A549 (cell line): Measurements from ENCODE around the gene FOXJ2. TPM values are rescaled to one million over a fixed set of nuclear protein-coding genes. Genes with fewer than 3 reads are reported as not detected.

Experiments used
- ATAC-seq, 2 experiments: fragments of 200-7000 bp in 1 of 2; fragments of >200 bp in 1 of 2; cut with Nextera tagmentation in 1 of 2; cut with Tn5 transposase in 1 of 2; 3 replicates each; pipeline versions ENCODE4 v1.8.0 to v1.9.1; 2018 to 2020; ENCODE audit warnings: mild to moderate bottlenecking in 1 of 2, moderate library complexity in 1 of 2
- CTCF ChIA-PET: fragments of 300-600 bp; sonication (Branson Sonifier 250); formaldehyde crosslinking; extraction: SDS; loops from one replicate; lab custom pipeline; 2021; ENCODE audit warnings: antibody characterized with exemption, inconsistent platforms; lab: Yijun Ruan, JAX
- POLR2A ChIA-PET: fragments of 350-600 bp; formaldehyde crosslinking; extraction: SDS; loops from one replicate; lab custom pipeline; 2021; ENCODE audit warnings: antibody characterized with exemption, inconsistent platforms; lab: Yijun Ruan, JAX
- DNase-seq, 2 experiments: peaks; one replicate each; pipeline versions ENCODE4 v3.0.0 to v3.0.0-alpha.2; 2011 to 2016; ENCODE audit warnings: low read depth in 1 of 2, low spot score in 1 of 2
- FAIRE-seq: peaks from 2 replicates; lab custom pipeline; 2011; peaks lifted over from hg19 to GRCh38; lab: Jason Lieb, UNC
- H3K27ac ChIP-seq, 2 experiments: fragments of >200 bp; sonication (Bioruptor Twin); formaldehyde crosslinking; 3 replicates each; pipeline ENCODE4 v1.5.1; 2016 to 2017
- H3K4me1 ChIP-seq: fragments of >200 bp; sonication (Bioruptor Twin); formaldehyde crosslinking; 3 replicates; pipeline ENCODE4 v1.6.1; 2016
- H3K4me2 ChIP-seq: fragments of >200 bp; sonication (Bioruptor Twin); formaldehyde crosslinking; 3 replicates; pipeline ENCODE4 v1.6.1; 2016
- H3K4me3 ChIP-seq: fragments of >200 bp; sonication (Bioruptor Twin); formaldehyde crosslinking; 3 replicates; pipeline ENCODE4 v1.5.1; 2016
- H3K9me3 ChIP-seq: fragments of >200 bp; sonication (Bioruptor Twin); formaldehyde crosslinking; 3 replicates; pipeline ENCODE4 v1.6.1; 2016
- BCL3 ChIP-seq: fragments of >200 bp; sonication (Bioruptor Twin); formaldehyde crosslinking; IDR thresholded peaks from 3 replicates; pipeline ENCODE4 v1.6.1; 2016
- BHLHE40 ChIP-seq: IDR thresholded peaks from 2 replicates; pipeline ENCODE4 v1.6.1; 2012; ENCODE audit warnings: low read depth, low read length, inconsistent platforms
- EHF ChIP-seq: fragments of 250-450 bp; sonication (Bioruptor Pico); IDR thresholded peaks from 2 replicates; pipeline ENCODE4 v1.5.0; 2020; ENCODE audit warnings: mild to moderate bottlenecking
- EHMT2 ChIP-seq: fragments of 200-600 bp; sonication (generic); IDR thresholded peaks from 2 replicates; pipeline ENCODE4 v1.6.1; 2016; ENCODE audit warnings: antibody characterized with exemption, low read depth, mild to moderate bottlenecking, moderate library complexity
- ELK1 ChIP-seq: fragments of 150-350 bp; IDR thresholded peaks from 2 replicates; pipeline ENCODE4 v1.6.1; 2014; ENCODE audit warnings: low read depth, mild to moderate bottlenecking, low read length
- FOSB ChIP-seq: fragments of 250-450 bp; sonication (Bioruptor Pico); IDR thresholded peaks from 2 replicates; pipeline ENCODE4 v1.5.0; 2020; ENCODE audit warnings: mild to moderate bottlenecking, moderate library complexity
- FOSL2 ChIP-seq, 2 experiments: fragments of 450-650 bp in 1 of 2; fragments of >200 bp in 1 of 2; sonication (Bioruptor Twin) in 1 of 2; formaldehyde crosslinking; IDR thresholded peaks; 2 replicates each; pipeline versions ENCODE4 v1.5.0 to v1.6.1; 2016 to 2020; ENCODE audit warnings: mild to moderate bottlenecking in 1 of 2, moderate library complexity in 1 of 2
- HOXA7 ChIP-seq: fragments of 250-450 bp; sonication (Bioruptor Pico); IDR thresholded peaks from 2 replicates; pipeline ENCODE4 v1.5.0; 2020; ENCODE audit warnings: mild to moderate bottlenecking, moderate library complexity
- HOXB13 ChIP-seq: fragments of 250-450 bp; sonication (Bioruptor Pico); IDR thresholded peaks from 2 replicates; pipeline ENCODE4 v1.5.0; 2020; ENCODE audit warnings: low read depth, mild to moderate bottlenecking, moderate library complexity
- HOXB5 ChIP-seq: fragments of 250-450 bp; sonication (Bioruptor Pico); IDR thresholded peaks from 2 replicates; pipeline ENCODE4 v1.5.0; 2020; ENCODE audit warnings: mild to moderate bottlenecking, moderate library complexity
- JUN ChIP-seq, 2 experiments: fragments of >200 bp; sonication (Bioruptor Twin); formaldehyde crosslinking; IDR thresholded peaks; 2 replicates in 1 of 2; 3 replicates in 1 of 2; pipeline ENCODE4 v1.6.1; 2016 to 2017
- KDM1A ChIP-seq: fragments of 200-600 bp; sonication (generic); IDR thresholded peaks from 2 replicates; pipeline ENCODE4 v1.6.1; 2016; ENCODE audit warnings: low read depth, mild to moderate bottlenecking
- MAFK ChIP-seq: fragments of 450-650 bp; IDR thresholded peaks from 2 replicates; pipeline ENCODE4 v1.6.1; 2014; ENCODE audit not compliant: partially characterized antibody
- MAX ChIP-seq: IDR thresholded peaks from 2 replicates; pipeline ENCODE4 v1.6.1; 2012
- MAZ ChIP-seq: fragments of 150-350 bp; IDR thresholded peaks from 2 replicates; pipeline ENCODE4 v1.6.1; 2014; ENCODE audit warnings: antibody characterized with exemption, low read depth, low read length, borderline replicate concordance
- NPAS2 ChIP-seq: fragments of 250-450 bp; sonication (Bioruptor Pico); IDR thresholded peaks from 2 replicates; pipeline ENCODE4 v1.8.0; 2022; ENCODE audit warnings: mild to moderate bottlenecking, moderate library complexity, borderline replicate concordance
- PBX3 ChIP-seq: IDR thresholded peaks from 2 replicates; pipeline ENCODE4 v1.6.1; 2012
- PHF8 ChIP-seq: fragments of 200-600 bp; sonication (generic); IDR thresholded peaks from 2 replicates; pipeline ENCODE4 v1.6.1; 2016; ENCODE audit warnings: low read depth, mild to moderate bottlenecking, antibody characterized with exemption, moderate library complexity, borderline replicate concordance
- POLR2A ChIP-seq: IDR thresholded peaks from 2 replicates; pipeline ENCODE4 v1.6.1; 2012; ENCODE audit warnings: mild to moderate bottlenecking, low read length
- POLR2AphosphoS2 ChIP-seq: conservative IDR thresholded peaks from 2 replicates; pipeline ENCODE4 v1.6.1; 2012; ENCODE audit warnings: low read length, improper control_type of control experiment, inconsistent platforms
- RARB ChIP-seq: fragments of 250-450 bp; sonication (Bioruptor Pico); IDR thresholded peaks from 2 replicates; pipeline ENCODE4 v1.8.0; 2021; ENCODE audit warnings: mild to moderate bottlenecking, moderate library complexity
- RCOR1 ChIP-seq: fragments of 150-350 bp; IDR thresholded peaks from 2 replicates; pipeline ENCODE4 v1.6.1; 2014; ENCODE audit warnings: antibody characterized with exemption, low read length, low read depth
- RFX5 ChIP-seq: fragments of 450-650 bp; IDR thresholded peaks from 2 replicates; pipeline ENCODE4 v1.7.1; 2014; ENCODE audit warnings: antibody characterized with exemption, mild to moderate bottlenecking, moderate library complexity
- RNF2 ChIP-seq: fragments of 200-600 bp; sonication (generic); IDR thresholded peaks from 2 replicates; pipeline ENCODE4 v1.6.1; 2016; ENCODE audit warnings: low read depth, mild to moderate bottlenecking, antibody characterized with exemption, moderate library complexity, borderline replicate concordance
- TP53 ChIP-seq: fragments of 250-450 bp; sonication (Bioruptor Pico); IDR thresholded peaks from 2 replicates; pipeline ENCODE4 v1.5.0; 2021; ENCODE audit warnings: mild to moderate bottlenecking, moderate library complexity
- USF2 ChIP-seq: fragments of 450-650 bp; IDR thresholded peaks from 2 replicates; pipeline ENCODE4 v1.6.1; 2014; ENCODE audit warnings: antibody characterized with exemption
- ZC3H11A ChIP-seq: fragments of 450-650 bp; IDR thresholded peaks from 2 replicates; pipeline ENCODE4 v1.6.1; 2014; ENCODE audit warnings: antibody characterized with exemption, mild to moderate bottlenecking
- ZNF302 ChIP-seq: fragments of 250-450 bp; sonication (Bioruptor Pico); IDR thresholded peaks from 2 replicates; pipeline ENCODE4 v1.9.0; 2021; ENCODE audit warnings: inconsistent platforms, mild to moderate bottlenecking, moderate library complexity
- WGBS: methylation state at CpG from one replicate; pipeline ENCODE4 v1.1.6; 2017; ENCODE audit errors: missing lambda C conversion rate; 5-methylcytosine and 5-hydroxymethylcytosine counted together
- polyA plus RNA-seq, 4 experiments: library from polyadenylated mRNA; depleted of rRNA in 3 of 4; stranded (reverse); fragments of >200 nt; fragmentation: RNase III in 1 of 4; extraction: RNeasy Plus Mini Kit Qiagen cat#74134 plus additional on column Dnase treatment in 1 of 4; gene quantifications; 2 replicates in 3 of 4; 3 replicates in 1 of 4; pipeline ENCODE4 v1.2.3, GENCODE V29; 2011 to 2017

Gene FOXJ2
- polyA plus RNA-seq, 2 of the 4 experiments (the other 2 are of a cell fraction): 7.0 to 7.4 TPM

GRCh38 chr12:8018666-8019581 lies 13.6 kb upstream of the FOXJ2 start:
- Histone ChIP-seq H3K4me1 (no peaks in the 10 kb centered on the region), H3K4me2 (peak overlapping the region; percentile 64), H3K4me3 (peak overlapping the region; percentile 33)
- 30% methylated on average over 58 of the region's 58 CpGs for WGBS
- no peak for TF ChIP-seq ZNF302 (CRISPR knock-in tag)
- TF ChIP-seq BCL3: no peak
- TF ChIP-seq MAFK: no peak
- TF ChIP-seq ZC3H11A: no peak
- TF ChIP-seq, all 56 proteins: peak for 0
- ChIA-PET POLR2A (no interaction called here), CTCF (interaction anchor here (0.6 kb wide), 1 partner anchor 210 kb away, joined by 4 read pairs; no protein-coding TSS in a partner anchor)
- ATAC-seq (peak; percentile 43 to 74; a peak in 4 of 6 replicates), DNase-seq (no peak), FAIRE-seq (no peak)
- H3K27ac ChIP-seq: 0 out of 6 replicates have a peak overlapping the region, but pooled peaks of 1 of the 2 experiments have one; percentile 25
- no peaks in the 10 kb centered on the region for H3K9me3 ChIP-seq

- FAIRE-seq: peak; percentile 89
- POLR2A ChIA-PET: interaction anchor here (1.0 to 1.3 kb wide), 5 partner anchors 9 to 194 kb away, joined by 3 to 7 read pairs (median 4); no protein-coding TSS in a partner anchor
Measured at GRCh38 chr12:8026291-8026900, 6.1 kb upstream of the FOXJ2 start.

More at GRCh38 chr12:8026291-8026900, 6.1 kb upstream of the FOXJ2 start:
- DNase-seq: peak; percentile 99 to 100
- H3K4me2 ChIP-seq: peak overlapping the region; percentile 94
- WGBS: 3% methylated on average over 27 of the region's 27 CpGs
- peak; percentile 96 for ATAC-seq
- H3K9me3 ChIP-seq: no peaks in the 10 kb centered on the region
- peaks cover 8% of the 10 kb centered on the region; the same call in 2 of the 3 replicates for H3K4me1 ChIP-seq
- TF ChIP-seq PHF8 (peak; percentile 45; the same call in 1 of the 2 replicates), RCOR1 (no peak), USF2 (no peak), RNF2 (no peak), KDM1A (no peak), FOSL2 (IDR thresholded peaks at IDR 0.05) (no peak), FOSL2 (CRISPR knock-in tag; IDR thresholded peaks at IDR 0.05) (peak; percentile 73), BHLHE40 (no peak), HOXA7 (no peak), PBX3 (peak; percentile 94), FOSB (CRISPR knock-in tag) (no peak), EHMT2 (no peak), POLR2AphosphoS2 (no peak), RFX5 (0 out of 2 replicates have a peak, but pooled peaks have one; percentile 46), MAZ (no peak), ELK1 (no peak), MAX (0 out of 2 replicates have a peak, but pooled peaks have one; percentile 38), HOXB13 (no peak), HOXB5 (CRISPR knock-in tag) (peak; percentile 88), NPAS2 (CRISPR knock-in tag) (no peak), RARB (CRISPR knock-in tag) (0 out of 2 replicates have a peak, but pooled peaks have one; percentile 30), POLR2A (no peak), EHF (CRISPR knock-in tag) (no peak), JUN (IDR thresholded peaks at IDR 0.05) (no peak), TP53 (no peak; the same call in 1 of the 2 replicates)
- peak overlapping the region; percentile 73 for H3K4me3 ChIP-seq
- CTCF ChIA-PET: no interaction called here
- peak overlapping the region; percentile 93 to 98 for H3K27ac ChIP-seq
